Stimulated activated naive CD8-positive, alpha-beta T cell treated with anti-CD3 and anti-CD28 coated beads, Interleukin-15, Interleukin-2, amounts not matched to agents 100 U/mL and 50 U/mL, for 24 hours (primary cell): ENCODE data around the gene MTA2.

Source experiments
- ATAC-seq: fragments of 150-1000 bp; cut with Tn5 transposase; one replicate; pipeline ENCODE4 v1.10.0; 2021
- DNase-seq: peaks from one replicate; pipeline ENCODE4 v3.0.0; 2021

The MTA2 gene

DNA sequence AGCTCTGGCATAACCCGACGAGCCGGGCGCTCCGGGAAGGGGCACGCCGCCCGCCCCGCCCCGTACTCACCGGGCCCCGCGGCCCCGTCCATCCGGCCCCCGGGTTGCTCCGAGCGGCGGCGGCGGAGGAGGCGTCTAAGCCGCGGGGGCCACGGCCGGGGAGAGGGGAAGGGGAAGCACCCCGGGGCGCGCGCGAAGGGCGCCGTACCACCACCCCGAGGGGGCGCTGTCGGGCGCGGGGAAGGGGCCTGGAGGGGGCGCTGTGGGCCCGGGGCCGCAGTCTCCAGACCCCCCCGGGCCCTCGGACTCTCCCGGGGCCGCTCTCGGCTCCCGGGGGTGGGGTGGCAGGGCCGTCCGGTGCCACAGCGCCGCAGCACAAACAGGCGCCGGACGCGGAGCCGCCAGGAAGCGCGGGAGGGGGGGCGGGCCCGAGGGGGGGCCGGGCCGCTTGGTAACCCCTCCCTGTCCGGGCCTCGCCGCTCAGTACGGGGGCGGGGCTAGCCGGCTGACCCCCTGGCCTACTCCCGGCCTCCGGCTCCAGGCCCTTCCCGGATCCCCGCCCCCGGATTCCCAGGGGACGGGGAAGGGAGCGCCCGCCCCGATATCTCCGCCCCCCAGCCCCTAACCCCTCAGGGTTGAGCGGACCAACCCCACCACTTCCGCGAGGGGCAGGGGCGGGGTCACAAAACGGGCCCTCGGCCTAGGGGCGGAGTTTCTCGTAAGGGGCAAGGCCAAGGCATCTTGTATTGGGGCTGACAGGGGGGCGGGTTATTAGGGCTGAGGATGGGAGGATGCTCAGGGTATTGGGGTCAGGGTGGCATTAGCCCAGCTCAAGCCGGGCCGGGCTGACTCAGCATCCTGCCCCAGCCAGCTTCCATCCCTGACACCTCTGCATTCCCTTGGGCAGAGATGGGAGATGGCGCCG is 11.0 kb upstream of the MTA2 start, which contains the start of the genes EML3 and ROM1:
Gene EML3, minus strand, starts transcription at position 410 of the 925 bp plus-strand sequence. Its CDS starts 318 bp downstream, at position 92.
Gene ROM1, plus strand, starts transcription at position 892 of the 925 bp plus-strand sequence. Its CDS starts 25 bp downstream, at position 917.
- DNase-seq (peak; percentile 92), ATAC-seq (peak; percentile 74)

DNA sequence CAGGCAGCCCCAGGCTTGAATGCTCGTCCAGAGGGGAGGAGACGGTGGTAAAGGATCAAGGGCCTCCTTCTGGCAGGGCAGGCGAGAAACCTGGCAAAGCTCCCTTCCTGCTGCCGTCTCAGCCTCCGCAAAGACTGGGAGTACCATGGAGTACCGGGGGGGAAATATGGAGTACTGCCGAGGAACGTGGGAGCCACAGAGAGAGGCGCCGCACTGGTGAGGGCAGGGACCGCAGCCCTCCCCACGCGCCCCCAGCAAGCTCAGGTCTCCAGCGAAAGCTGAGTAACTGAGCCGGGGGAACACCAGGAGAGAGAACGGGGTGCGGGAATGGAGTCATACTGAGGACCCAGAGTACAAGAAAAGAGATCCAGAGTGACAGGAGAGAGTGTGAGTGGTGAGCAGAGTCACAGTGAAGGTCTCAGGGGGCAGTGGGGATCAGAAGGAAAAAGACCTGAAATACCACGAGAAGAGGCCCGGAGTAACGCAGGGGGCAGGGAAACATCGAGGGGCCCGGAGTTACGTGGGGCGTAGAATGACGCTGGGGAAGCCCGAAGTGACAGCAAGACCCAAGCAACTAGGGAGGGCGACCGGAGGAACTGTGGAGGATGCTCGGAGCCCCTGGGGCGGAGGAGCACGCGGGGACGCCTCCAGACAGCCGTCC is 10.2 kb upstream of the MTA2 start:
- DNase-seq: peak; percentile 64
- ATAC-seq: peak; percentile 41

DNA sequence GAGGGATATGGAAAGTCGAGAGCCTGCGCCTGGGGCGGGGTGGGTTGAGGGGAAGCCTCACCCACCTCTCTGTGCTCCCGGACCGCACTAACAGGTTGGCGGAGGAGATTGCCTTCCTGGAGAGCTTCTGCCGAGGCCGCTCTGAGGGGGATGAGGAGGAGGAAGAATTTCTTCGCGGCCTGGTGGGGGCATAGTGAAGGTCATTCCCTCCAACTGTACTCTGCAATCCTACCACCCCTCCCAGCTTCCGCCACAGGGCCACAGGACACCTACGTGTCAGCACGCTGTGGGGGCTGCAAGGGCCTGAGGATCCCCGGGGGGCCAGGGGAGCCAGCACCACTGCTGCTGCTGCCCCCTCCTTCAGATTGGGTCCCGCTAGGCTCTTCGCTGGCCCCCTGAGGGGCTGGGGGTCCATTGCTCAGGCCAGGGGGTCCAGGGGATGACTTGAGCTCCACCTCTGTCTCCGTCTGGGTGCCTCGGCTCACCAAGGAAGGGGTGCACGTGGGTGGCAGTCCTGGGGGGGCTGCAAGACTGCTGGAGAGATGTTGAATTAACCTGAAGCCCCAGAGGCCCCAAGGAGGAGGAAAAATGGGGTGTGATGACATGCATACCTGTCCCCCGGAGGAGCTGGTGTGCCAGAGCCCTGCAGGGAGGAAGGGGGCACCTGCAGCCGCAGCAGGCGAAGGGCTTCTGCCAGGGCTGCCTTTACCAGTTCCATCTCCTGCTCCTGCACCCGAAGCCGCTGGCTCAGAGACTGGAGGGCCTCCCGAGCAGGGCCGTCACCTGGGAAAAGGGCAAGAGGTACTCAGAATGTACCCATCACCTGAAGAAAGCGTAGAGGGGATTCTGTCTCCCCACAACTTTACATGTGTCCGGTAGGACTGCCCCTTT is 9.4 kb upstream of the MTA2 start:
- ATAC-seq (no peak), DNase-seq (no peak)

DNA sequence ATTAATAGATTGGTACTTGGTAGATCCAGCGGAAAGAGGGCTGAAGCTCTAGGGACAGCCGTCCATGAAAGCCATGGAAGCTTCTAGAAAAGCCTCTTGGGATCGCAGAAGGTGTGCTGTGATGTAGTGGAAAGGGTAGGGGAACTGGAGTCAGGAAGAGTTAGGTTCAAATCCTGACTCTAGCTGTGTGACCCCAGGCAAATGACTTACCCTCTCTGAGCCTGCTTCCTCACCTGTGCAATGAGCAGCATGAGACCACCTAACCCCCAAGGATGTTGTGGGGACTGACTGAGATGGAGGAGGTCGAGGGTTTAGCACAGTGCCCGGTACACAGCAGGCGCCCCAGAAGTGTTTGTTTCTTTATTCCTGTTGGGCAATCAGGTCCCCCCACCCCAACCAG is 8.7 kb upstream of the MTA2 start:
- ATAC-seq (no peak), DNase-seq (no peak)

DNA sequence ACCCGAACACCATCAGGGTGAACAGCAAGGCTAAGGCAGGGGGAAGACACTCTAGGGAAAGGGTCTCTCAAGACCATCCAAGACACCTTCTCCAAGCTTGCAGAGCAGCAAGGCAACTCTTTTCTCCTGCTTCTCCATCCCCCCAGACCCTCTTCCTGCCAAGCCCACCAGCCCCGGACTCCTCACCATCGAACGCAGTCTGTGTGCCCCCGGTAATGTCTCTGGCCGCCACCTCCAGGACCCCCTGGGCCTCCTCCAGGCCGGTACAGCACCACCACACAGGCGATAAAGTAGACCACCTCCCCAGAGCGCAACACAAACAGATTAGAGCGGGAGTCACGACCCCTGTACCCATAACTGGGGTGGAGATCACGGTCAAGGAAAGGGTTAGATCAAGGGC is 7.1 kb upstream of the MTA2 start:
- DNase-seq (no peak), ATAC-seq (no peak)

DNA sequence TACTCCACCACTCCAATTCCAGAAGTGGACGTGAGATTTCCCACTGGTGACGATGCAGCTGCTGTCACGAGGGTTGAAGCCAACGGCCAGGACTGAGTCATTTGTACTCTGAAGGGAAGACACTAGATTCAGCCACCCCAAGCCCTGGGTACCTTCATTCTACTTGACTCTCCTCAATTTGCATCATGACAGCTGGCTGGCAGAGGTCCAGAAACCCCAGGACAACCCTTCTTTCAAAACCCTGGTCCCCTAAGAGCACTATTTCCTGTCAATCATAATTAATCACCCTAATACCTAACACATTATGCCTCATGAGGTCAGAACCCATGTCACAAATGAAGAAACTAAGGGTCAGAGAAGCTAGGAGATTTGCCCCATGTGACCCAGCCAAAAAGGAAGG is 6.0 kb upstream of the MTA2 start:
- no peak for ATAC-seq
- DNase-seq: no peak

DNA sequence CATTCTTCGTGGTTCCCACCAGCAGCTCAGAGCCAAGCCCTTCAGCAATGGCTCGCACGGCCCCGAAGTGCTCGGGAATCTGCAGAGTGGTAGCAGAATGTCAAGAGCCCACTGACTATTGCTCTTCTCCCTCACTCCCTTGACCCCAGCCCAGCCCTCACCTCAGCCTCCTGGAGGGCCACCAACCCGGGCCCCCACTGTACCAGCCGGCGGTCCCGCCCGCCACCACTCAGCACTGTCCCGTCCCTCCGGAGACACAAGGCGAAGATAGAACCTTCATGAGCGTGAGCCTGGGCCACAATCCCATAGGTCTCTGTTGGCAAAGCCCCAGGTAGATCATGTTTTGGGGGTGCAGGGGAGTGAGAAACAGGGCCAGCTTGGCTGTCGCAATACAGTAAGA is 4.2 kb upstream of the MTA2 start:
- DNase-seq (no peak), ATAC-seq (no peak)

DNA sequence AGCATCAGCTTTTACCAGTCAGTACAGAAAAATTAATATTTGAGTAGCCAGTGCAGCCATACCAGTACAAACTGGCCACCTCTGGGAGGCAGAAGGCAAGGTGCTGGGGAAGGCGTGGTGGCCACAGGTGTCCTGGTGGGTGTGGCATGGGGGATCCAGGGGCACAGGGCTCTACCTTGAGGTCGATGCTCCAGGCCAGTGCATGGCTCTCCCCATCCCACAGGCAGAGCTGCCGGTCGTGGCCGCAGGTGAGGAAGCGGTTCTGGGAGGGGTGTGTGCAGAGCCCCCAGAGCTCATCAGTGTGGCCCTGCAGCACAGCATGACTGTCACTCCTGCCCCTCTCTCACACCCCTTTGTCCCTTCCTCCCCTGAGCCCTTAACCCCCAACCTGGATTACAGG is 3.8 kb upstream of the MTA2 start:
- DNase-seq (no peak), ATAC-seq (no peak)

DNA sequence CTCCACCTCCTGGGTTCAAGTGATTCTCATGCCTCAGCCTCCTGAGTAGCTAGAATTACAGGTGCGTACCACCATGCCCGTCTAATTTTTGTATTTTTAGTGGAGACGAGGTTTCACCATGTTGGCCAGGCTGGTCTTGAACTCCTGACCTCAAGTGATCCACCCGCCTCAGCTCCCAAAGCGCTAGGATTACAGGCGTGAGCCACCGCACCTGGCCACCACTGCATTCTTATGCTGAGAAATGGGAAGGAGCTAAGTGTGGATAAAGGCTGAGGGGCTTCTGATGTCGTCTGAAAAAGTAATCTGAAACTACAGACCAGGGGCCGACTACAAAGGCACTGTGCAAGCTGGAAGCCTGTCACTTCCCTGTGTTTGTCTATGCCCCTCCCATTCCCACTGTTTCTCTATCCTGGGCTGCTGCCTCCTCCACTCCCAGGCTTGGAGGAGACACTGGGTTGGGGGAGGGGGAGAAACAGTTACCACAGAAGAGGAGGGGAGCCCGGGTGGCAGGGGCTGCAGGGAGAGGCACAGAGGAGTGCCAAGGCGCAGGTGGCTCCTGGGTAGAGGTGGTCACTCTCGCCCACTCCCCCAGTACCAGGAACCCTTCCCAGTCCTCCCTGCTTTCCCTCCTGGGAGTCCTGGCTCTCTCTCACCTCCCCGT is 2.9 kb upstream of the MTA2 start:
- ATAC-seq (no peak), DNase-seq (no peak)

DNA sequence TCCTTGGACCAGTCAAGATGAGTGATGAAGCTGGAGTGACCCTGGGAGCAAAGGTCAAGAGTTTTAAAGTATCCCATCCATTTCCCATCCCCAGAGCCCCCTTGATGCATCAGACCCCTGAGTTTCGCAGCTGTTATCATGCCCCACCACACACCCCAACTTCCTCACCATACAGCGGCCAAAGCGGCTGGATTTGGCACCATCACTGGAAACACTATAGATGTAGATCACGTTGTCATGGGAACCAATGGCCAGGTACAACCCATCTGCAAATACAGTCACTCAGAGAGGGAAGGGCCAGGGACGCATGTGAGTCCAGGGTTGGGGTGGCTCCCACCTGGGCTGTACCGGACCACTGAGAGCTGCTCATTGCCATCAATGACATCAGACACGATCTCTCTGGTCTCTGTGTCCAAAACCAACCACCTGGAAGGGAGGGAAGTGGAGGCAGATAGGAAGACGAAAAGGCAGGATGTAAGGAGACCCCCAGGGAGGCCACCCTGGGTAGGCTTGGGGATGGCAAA is 2.2 kb upstream of the MTA2 start:
- DNase-seq (no peak), ATAC-seq (no peak)

DNA sequence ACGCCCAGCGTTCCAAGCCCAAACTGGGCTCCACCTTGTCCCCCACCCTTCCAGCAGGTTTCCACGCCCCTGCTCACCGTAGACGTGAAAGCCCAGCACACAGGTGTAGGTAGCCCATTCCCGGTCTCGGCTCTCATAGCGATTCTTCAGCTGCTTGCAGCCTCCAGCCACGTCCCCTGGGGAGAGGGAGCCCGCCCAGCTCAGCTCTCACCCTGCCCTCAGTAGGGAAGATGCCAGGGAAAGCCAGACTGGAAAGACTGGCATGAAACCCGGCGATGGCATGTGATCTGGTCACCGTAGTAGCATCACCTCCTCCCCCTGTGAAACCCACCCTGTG is 1.4 kb upstream of the MTA2 start:
- DNase-seq (no peak), ATAC-seq (no peak)

DNA sequence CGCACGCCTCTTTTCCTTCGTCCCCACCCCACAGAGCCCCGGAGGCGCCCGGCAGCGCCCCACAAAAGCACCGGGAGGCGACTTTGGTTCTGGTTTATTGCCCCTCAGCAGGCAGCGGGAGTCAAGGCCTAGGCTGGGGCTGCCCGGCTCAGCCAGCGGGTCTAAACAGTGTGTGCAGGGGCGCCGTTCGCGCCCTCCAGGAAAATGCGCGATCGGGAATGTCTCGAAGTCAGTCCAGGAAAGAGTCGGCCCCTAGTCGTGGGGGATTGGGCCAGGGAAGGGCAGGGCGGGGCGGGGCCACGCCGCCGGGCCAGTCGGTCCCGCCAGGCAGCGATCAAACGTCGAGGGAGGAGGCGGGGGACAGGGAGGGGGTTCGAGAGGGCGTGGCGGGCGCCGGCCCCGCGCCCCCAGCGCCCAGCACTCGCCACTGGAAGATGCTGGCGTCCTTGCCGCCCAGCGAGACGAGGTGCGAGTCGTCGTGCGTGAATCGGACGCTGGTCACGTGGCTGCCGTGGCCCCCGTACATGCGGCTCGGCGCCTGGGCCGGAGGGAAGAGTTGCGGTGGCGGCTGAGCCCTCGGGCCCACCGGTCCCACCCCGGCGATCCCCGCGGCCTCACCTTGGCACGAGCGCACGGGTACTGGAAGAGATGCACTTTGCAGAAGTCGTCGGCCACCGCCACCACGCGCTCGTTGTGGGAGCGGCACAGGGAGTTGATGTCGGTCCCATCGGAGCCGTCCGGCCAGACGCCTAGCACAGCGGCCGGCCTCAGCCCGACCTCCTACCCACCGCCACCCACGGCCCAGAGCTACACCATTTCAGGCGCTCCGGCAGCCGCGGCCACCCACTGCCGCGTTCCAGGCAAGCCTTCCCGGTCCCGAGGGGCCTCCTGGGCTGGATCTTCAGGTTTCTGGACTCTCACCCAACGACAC is 741 bp upstream of the MTA2 start:
- no peak for DNase-seq
- no peak for ATAC-seq

DNA sequence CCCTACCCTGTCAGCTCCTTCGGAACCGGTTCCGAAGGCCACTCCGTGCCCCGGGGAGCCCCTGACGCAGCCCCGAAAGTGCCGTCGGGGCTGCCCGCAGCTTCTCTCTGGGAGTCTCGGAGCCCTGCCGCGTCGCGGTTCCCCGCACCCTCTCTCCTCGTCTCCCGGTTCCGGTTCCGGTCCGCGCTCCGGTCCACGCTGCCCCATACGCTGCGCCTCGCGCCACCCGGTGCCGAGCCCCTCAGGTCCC is 618 bp downstream of the MTA2 start:
- DNase-seq (peak; percentile 70), ATAC-seq (peak; percentile 6)

DNA sequence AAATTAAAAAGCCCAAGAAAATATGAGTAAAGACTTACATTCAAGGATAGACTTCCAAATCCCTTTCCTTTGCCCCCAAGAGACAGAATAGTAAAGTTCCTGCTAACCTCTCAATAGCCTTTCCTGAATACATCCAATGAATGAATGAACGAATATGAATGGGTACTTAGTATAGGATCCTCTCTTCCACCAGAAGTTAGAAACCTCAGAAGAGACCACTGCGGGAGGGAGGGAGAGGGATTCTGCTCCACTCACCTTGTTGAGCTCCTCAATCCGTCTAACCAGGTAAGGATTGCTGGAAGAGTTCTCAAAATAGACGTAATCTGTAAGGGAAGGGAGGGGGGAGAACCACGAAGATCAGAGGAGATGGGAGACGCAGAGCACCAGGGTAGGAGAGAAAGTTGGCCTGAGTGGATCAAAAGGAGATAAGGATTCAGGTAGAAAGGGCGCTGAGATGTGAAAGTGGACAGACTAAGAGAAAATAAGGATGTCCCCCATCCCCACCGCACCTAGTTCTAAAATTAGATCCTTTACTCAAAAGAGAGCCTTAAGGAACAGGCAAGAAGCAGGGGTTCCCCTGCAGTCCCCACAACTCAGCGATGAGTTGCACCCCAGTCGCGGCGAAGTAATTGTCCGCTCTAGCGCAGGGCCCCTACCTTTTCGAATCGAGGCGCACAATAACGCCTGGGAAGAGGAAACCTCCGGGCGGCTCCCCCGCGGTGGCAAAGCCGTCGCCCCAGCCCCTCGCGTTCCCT is 1.1 kb downstream of the MTA2 start:
- no peak for DNase-seq
- ATAC-seq: no peak

DNA sequence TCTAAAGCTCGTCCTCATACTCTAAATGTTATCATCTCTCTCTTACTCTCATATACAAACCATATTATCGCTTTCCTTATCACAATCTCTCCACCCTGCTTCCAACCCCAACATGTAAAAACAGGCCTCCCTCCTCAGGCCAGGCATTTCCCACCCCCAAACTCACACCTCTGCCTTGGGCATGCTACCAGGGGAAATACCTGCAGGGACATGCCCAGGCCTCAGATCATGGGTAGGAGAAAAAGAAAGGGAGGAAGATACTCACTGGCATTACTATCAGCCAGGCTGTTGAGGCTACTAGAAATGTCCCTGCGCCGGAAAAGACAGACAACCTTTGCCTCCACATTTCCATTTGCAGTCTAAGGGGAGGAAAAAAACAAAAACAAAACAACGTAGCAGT is 1.8 kb downstream of the MTA2 start:
- DNase-seq (peak; percentile 33), ATAC-seq (no peak)

DNA sequence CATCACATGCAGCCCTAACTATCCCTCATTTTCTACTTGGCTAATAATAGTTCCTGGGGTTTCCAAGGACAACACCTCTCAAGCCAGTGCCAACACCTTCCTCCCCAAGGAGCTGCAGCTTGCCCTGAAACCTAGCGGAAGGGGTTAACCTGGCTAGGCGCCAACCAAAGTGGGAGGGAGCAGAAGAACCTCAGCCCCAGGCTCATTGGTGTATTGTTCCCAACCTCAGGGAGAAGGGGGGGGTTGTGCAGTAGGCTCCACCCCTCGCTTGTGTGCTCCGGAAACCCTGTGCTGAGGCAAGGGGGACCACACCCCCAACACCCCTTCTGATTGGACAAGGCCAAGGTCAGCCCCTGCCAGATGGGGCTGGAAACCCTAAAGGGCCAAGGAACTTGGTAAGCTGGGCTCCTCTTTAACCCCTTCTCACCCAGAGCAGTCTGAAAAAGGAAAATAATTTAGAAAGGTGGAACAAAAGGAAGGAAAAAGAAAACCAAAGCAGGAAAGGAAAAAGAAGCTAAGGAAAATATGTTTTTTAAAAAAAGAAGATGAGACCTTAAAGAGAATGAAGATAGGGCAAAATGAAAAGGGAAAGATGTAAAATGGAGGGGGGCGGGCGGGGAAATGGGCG is 2.5 kb downstream of the MTA2 start:
- peak; percentile 96 for DNase-seq

DNA sequence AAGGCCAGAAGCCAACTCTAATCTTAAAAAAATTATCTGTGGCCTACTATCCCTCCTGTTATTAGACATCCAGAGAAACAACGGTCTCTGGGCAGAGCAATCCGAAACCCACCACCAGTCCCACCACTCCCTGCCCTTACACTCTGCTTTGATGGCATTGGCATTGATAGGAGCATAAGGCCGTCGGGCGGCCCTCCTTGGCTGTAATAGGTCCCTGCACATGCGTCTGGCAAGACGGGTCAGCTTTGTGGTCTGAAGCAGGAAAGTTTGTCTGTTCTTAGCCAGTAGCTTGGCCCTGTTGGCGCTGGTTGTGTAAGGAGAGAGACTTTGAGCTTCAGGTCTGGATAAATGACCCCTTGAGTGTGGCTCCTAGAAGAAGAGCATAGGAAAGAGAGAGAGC is 6.5 kb downstream of the MTA2 start:
- ATAC-seq: no peak

More for the DNA sequence above, 2.5 kb downstream of the MTA2 start:
- ATAC-seq: peak; percentile 75

DNA sequence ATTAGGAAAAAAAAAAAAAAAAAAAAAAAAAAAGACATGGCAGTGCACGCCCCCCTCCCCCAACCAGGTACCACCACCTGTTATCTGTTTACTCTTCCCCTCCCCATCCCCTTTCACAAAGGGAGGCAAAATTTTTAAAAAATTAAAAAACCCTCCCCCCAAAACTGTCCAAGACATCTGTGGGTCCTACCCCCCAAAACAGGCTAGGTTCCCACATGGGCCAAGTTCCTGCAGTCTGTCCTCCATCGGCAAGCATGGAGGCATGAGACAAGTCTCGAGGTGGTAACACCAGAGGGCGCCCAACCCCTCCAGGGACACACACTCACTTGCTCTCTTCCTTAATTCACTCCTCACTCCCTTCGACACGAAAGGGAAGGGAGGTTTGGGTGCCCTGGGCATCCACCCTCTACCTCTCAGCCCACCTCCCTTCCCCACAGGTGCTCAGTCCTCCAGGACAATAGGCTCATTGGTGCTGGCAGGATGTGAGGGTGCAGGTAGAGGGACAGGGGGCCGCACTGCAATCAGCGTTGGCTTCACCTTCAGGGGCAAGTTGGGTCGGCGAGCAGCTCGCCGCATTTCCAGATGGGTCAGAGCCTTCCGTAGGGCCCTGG is 8.1 kb downstream of the MTA2 start:
- DNase-seq (peak; percentile 80), ATAC-seq (no peak)

More for the DNA sequence above, 6.5 kb downstream of the MTA2 start:
- no peak for DNase-seq

DNA sequence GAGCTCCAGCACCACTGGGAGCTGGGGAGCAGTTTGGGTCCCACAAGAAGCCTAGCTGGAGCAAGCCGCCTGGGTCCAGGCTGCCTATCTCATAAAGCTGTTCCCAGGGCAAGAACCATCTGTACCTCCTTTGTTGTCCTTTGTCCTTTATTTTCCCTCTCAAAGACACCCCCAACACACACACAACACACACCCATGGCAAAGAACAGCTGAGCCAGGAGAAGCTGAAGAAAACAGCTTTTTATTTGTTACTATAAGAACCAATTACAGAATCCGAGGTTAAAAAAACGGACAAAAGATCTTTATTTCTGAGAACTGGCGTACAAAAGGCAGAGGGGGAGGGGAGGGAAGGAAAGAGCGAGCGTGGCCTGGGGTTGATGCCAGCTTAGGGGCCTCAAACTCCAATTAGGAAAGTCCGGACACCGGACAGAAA is 8.7 kb downstream of the MTA2 start:
- no peak for DNase-seq
- no peak for ATAC-seq
